PC-9 (cell line): ENCODE measurements around the gene GPATCH4. TPM values are rescaled to one million over a fixed set of nuclear protein-coding genes. Genes with fewer than 3 reads are reported as not detected.

ENCODE experiments used
- BruUV-seq: library from RNA; stranded (reverse); fragments of 400-500 nt; replicated peaks from 2 replicates; lab custom pipeline; 2021; lab: Mats Ljungman, UMichigan
- CTCF ChIA-PET: fragments of 300-600 bp; sonication (Branson Sonifier 250); formaldehyde crosslinking; loops from one replicate; lab custom pipeline; 2022; ENCODE audit warnings: antibody characterized with exemption; lab: Charles Lee
- POLR2A ChIA-PET: fragments of 300-600 bp; sonication (Branson Sonifier 250); formaldehyde crosslinking; loops from one replicate; lab custom pipeline; 2022; ENCODE audit warnings: antibody characterized with exemption; ENCODE audit not compliant: unreplicated experiment; lab: Charles Lee
- DNase-seq, 2 experiments: peaks; one replicate each; pipeline versions ENCODE4 v3.0.0 to v3.0.0-alpha.2; 2015 to 2022; ENCODE audit warnings: mixed read lengths in 1 of 2
- H2AFZ ChIP-seq: fragments of 200-600 bp; sonication (generic); 2 replicates; pipeline ENCODE4 v1.8.1; 2017; ENCODE audit warnings: antibody characterized with exemption
- H3F3A ChIP-seq: fragments of 200-600 bp; sonication (generic); 2 replicates; pipeline ENCODE4 v1.8.1; 2017; ENCODE audit warnings: antibody characterized with exemption, mild to moderate bottlenecking, low read depth; ENCODE audit not compliant: insufficient read depth
- H3K27ac ChIP-seq: fragments of 200-600 bp; sonication (generic); 2 replicates; pipeline ENCODE4 v1.6.1; 2016; ENCODE audit warnings: mixed run types
- H3K27me3 ChIP-seq: fragments of 200-600 bp; sonication (generic); 2 replicates; pipeline ENCODE4 v1.6.1; 2016; ENCODE audit warnings: low read depth, mixed run types; ENCODE audit not compliant: insufficient read depth
- H3K36me3 ChIP-seq: fragments of 200-600 bp; sonication (generic); 2 replicates; pipeline ENCODE4 v1.6.1; 2016; ENCODE audit warnings: low read depth, mixed run types
- H3K4me1 ChIP-seq: fragments of 200-600 bp; sonication (generic); replicated peaks from 2 replicates; pipeline ENCODE4 v1.6.1; 2016; ENCODE audit warnings: mixed run types; ENCODE audit not compliant: insufficient read depth
- H3K4me2 ChIP-seq: fragments of 200-600 bp; sonication (generic); 2 replicates; pipeline ENCODE4 v1.6.1; 2017; ENCODE audit warnings: mixed run types
- H3K4me3 ChIP-seq: fragments of 200-600 bp; sonication (generic); 2 replicates; pipeline ENCODE4 v1.6.1; 2016; ENCODE audit warnings: mixed run types
- H3K79me2 ChIP-seq: fragments of 200-600 bp; sonication (generic); 2 replicates; pipeline ENCODE4 v1.6.1; 2017; ENCODE audit warnings: low read depth, mixed run types
- H3K9me2 ChIP-seq: fragments of 200-600 bp; sonication (generic); 2 replicates; pipeline ENCODE4 v1.8.1; 2017; ENCODE audit warnings: mild to moderate bottlenecking; ENCODE audit not compliant: insufficient read depth
- H3K9me3 ChIP-seq: fragments of 200-600 bp; sonication (generic); 2 replicates; pipeline ENCODE4 v1.8.1; 2016; ENCODE audit warnings: low read depth; ENCODE audit not compliant: insufficient read depth
- H4K20me1 ChIP-seq: fragments of 200-600 bp; sonication (generic); 2 replicates; pipeline ENCODE4 v1.8.1; 2017; ENCODE audit not compliant: insufficient read depth
- EZH2 ChIP-seq: fragments of 200-600 bp; sonication (generic); IDR thresholded peaks from 2 replicates; pipeline ENCODE4 v1.8.0; 2017; ENCODE audit warnings: antibody characterized with exemption, low read depth
- intact Hi-C: fragments of 100-400 bp; cut with micrococcal nuclease; formaldehyde crosslinking; loops from one replicate; pipeline ENCODE4 v1.10.0; 2022; ENCODE audit not compliant: unreplicated experiment
- total RNA-seq: library from RNA; stranded (reverse); gene quantifications from 2 replicates; pipeline ENCODE4 v1.2.3, GENCODE V29; 2021
- TF ChIP-seq, protein P1 (sequence below): fragments of 200-600 bp; sonication (generic); conservative IDR thresholded peaks from 2 replicates; pipeline ENCODE4 v1.6.1; 2017; ENCODE audit warnings: mixed run types, antibody characterized with exemption, mild to moderate bottlenecking, moderate library complexity

The GPATCH4 gene
- total RNA-seq, 1 experiment from 2014 or later: 17.5 TPM

DNA sequence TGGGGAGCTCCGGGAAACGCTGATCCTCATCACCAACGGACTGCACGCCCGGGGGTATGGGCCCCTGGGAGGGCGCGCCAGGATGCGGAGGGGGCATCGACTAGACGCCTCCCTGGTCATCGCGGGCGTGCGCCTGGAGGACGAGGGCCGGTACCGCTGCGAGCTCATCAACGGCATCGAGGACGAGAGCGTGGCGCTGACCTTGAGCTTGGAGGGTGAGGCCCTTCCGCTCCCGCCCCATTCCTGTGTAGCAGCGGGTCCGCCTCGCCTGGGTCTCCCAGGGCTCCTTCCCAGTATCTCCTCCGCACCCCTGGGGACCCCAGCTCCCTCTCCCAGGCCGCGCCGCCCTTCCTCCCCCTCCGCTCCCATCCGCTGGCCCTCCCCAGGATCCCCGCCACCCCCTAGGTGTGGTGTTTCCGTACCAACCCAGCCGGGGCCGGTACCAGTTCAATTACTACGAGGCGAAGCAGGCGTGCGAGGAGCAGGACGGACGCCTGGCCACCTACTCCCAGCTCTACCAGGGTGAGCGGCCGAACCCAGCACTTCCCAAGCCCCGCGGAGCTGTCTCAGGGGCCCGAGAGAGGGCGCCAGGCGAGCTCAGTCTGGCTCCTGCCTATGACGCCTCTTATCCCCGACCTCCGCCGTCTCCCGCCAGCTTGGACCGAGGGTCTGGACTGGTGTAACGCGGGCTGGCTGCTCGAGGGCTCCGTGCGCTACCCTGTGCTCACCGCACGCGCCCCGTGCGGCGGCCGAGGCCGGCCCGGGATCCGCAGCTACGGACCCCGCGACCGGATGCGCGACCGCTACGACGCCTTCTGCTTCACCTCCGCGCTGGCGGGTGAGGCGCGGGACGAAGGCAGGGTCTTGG is 22.9 kb upstream of the GPATCH4 start:
- H2AFZ ChIP-seq: peak overlapping the region; percentile 62
- peak overlapping the region; percentile 74 for H3K4me2 ChIP-seq
- H3K79me2 ChIP-seq: no peaks in the 10 kb centered on the region
- no peaks in the 10 kb centered on the region for H3K9me2 ChIP-seq
- peaks cover 14% of the 10 kb centered on the region for H3K4me1 ChIP-seq
- no peaks in the 10 kb centered on the region for H4K20me1 ChIP-seq
- ChIA-PET CTCF (interaction anchor here (0.6 to 1.0 kb wide), 5 partner anchors 12 to 304 kb away, joined by 3 to 9 read pairs (median 7); partner anchors contain the start of gene NES), POLR2A (no interaction called here)
- TF ChIP-seq, protein P1, sequence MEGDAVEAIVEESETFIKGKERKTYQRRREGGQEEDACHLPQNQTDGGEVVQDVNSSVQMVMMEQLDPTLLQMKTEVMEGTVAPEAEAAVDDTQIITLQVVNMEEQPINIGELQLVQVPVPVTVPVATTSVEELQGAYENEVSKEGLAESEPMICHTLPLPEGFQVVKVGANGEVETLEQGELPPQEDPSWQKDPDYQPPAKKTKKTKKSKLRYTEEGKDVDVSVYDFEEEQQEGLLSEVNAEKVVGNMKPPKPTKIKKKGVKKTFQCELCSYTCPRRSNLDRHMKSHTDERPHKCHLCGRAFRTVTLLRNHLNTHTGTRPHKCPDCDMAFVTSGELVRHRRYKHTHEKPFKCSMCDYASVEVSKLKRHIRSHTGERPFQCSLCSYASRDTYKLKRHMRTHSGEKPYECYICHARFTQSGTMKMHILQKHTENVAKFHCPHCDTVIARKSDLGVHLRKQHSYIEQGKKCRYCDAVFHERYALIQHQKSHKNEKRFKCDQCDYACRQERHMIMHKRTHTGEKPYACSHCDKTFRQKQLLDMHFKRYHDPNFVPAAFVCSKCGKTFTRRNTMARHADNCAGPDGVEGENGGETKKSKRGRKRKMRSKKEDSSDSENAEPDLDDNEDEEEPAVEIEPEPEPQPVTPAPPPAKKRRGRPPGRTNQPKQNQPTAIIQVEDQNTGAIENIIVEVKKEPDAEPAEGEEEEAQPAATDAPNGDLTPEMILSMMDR: peak; percentile 32; the same call in 1 of the 2 replicates
- no peak for TF ChIP-seq EZH2
- no peaks in the 10 kb centered on the region for H3K36me3 ChIP-seq
- intact Hi-C loops: loop anchor here (10.0 kb wide), 1 partner anchor 301 kb away; the partner anchor contains the start of gene LRRC71
- peaks cover 9% of the 10 kb centered on the region for H3F3A ChIP-seq
- peak overlapping the region; percentile 48; the same call in 1 of the 2 replicates for H3K4me3 ChIP-seq
- no peaks in the 10 kb centered on the region for H3K9me3 ChIP-seq
- BruUV-seq: no TSS peak
- peaks cover 27% of the 10 kb centered on the region; the same call in 1 of the 2 replicates for H3K27me3 ChIP-seq
- H3K27ac ChIP-seq: no peak overlapping the region
- DNase-seq: peak in 1 of 2 experiments; percentile 35

DNA sequence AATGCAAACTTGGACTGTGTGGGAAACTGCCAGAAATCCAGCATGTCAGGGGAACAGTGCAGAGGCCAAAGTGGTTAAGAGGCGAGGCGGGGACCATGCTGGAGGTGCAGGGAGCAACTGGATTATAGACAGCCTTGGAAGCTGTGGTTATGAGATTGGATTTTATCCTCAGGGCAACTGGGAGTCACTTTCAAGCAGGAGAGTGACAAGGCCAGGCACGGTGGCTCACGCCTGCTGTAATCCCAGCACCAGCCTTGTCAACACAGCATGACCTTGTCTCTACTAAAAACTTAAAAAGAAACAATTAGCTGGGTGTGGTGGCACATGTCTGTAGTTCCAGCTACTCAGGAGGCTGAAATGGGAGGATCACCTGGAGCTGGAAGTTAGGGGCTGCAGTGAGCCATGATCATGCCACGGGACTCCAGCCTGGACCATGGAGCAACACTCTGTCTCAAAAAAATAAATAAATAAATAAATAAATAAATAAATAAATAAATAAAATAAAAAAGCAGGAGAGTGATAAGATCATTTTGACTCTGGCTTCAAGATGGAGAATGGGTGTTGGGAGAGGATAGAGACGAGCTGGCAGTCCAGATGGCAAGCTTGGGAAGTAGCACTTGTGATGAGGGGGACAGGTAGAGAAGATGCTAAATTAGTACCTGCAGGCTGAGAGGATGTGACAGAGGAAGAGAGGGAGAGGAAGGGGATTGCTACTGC is 21.5 kb upstream of the GPATCH4 start:
- peaks cover 14% of the 10 kb centered on the region for H3K4me1 ChIP-seq
- TF ChIP-seq EZH2: no peak
- TF ChIP-seq, protein P1: no peak
- H3K9me3 ChIP-seq: no peaks in the 10 kb centered on the region
- no peaks in the 10 kb centered on the region for H3K36me3 ChIP-seq
- H2AFZ ChIP-seq: no peak overlapping the region
- H3K9me2 ChIP-seq: no peaks in the 10 kb centered on the region
- ChIA-PET POLR2A (interaction anchor here (0.6 kb wide), 1 partner anchor 40 kb away, joined by 3 read pairs; no protein-coding TSS in a partner anchor), CTCF (interaction anchor here (0.6 to 0.7 kb wide), 2 partner anchors 33 to 237 kb away, joined by 6 to 8 read pairs; no protein-coding TSS in a partner anchor)
- no TSS peak for BruUV-seq
- DNase-seq: peak in 1 of 2 experiments; percentile 66
- peak overlapping the region; percentile 40 for H3K4me2 ChIP-seq
- H4K20me1 ChIP-seq: no peaks in the 10 kb centered on the region; the same call in 1 of the 2 replicates
- peaks cover 14% of the 10 kb centered on the region; the same call in 1 of the 2 replicates for H3F3A ChIP-seq
- intact Hi-C loops: loop anchor here (10.0 kb wide), 1 partner anchor 302 kb away; the partner anchor contains the start of gene LRRC71
- H3K27ac ChIP-seq: no peak overlapping the region
- no peaks in the 10 kb centered on the region for H3K79me2 ChIP-seq
- H3K27me3 ChIP-seq: peaks cover 34% of the 10 kb centered on the region
- no peak overlapping the region for H3K4me3 ChIP-seq

- H3K9me2 ChIP-seq: no peaks in the 10 kb centered on the region
- H3F3A ChIP-seq: peaks cover 16% of the 10 kb centered on the region; the same call in 1 of the 2 replicates
- ChIA-PET CTCF (interaction anchor here (0.8 kb wide), 1 partner anchor 10 kb away, joined by 4 read pairs; no protein-coding TSS in a partner anchor), POLR2A (no interaction called here)
- no peaks in the 10 kb centered on the region for H3K79me2 ChIP-seq
- H3K4me3 ChIP-seq: no peak overlapping the region
- no peaks in the 10 kb centered on the region for H3K9me3 ChIP-seq
- intact Hi-C loops: no loop called here
- H3K27me3 ChIP-seq: peaks cover 46% of the 10 kb centered on the region
- BruUV-seq: no TSS peak
- TF ChIP-seq, protein P1: peak; percentile 8; the same call in 1 of the 2 replicates
- no peak for TF ChIP-seq EZH2
- H3K4me1 ChIP-seq: peaks cover 22% of the 10 kb centered on the region
- H3K36me3 ChIP-seq: no peaks in the 10 kb centered on the region
- no peak overlapping the region for H3K27ac ChIP-seq
- H3K4me2 ChIP-seq: no peak overlapping the region
- no peak for DNase-seq
- no peaks in the 10 kb centered on the region; the same call in 1 of the 2 replicates for H4K20me1 ChIP-seq
- no peak overlapping the region for H2AFZ ChIP-seq
Measured at GRCh38 chr1:156619582-156619955, 18.3 kb upstream of the GPATCH4 start.
